G401.6 (cell line): ENCODE data around the gene STARD3.

Source experiments
- FAIRE-seq: peaks from 2 replicates; lab custom pipeline; 2012; peaks lifted over from hg19 to GRCh38; lab: Jason Lieb, UNC

The STARD3 gene

GRCh38 chr17:39604911-39605491 lies 31.9 kb upstream of the STARD3 start:
- no peak for FAIRE-seq

DNA sequence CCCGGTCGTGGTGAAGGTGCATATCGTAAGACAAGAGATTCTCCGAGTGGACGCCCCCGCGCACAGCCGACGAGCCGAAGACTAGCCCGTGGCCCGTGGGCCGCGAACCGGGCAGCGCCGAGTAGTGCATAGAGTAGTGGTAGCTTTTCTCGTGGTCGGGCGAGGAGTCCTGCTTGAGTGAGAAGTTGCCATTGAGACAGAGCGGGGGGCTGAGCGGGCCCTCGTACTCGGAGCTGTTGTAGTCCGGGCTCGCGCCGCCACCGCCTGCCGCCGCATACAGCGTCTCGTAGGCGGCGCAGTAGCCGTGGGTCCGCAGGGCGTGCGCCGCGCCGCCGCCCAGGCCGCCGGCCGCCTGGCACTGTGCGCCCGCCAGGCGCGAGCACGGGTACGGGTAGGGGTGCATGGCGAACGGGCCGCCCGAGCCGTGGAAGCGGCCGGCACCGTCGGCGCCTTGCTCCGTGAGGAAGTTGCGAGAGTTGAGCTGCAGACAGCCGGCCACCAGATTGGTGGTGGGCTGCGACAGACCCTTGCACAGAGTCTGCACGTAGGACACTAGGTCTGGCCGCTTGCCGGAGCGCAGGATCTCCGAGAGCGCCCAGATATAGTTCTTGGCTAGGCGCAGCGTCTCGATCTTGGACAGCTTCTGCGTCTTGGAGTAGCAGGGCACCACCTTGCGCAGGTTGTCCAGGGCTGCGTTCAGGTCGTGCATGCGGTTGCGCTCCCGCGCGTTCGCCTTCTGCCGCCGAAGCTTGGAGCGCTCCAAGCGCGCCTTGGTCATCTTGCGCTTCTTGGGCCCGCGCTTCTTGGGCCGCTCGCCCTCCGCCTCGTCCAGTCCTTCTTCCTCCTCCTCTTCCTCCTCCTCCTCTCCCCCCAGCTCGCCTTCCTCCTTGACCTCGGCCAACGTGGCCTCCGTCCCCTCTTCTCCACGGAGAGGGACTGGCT lies 31.2 kb upstream of the STARD3 start:
- no peak for FAIRE-seq

- no peak for FAIRE-seq
These were observed 30.4 kb upstream of the STARD3 start for GRCh38 chr17:39606434-39607056.

- FAIRE-seq, result no peak
These were observed 29.7 kb upstream of the STARD3 start for GRCh38 chr17:39607057-39607850.

- no peak for FAIRE-seq
These were observed 29.2 kb upstream of the STARD3 start, which contains the start of gene NEUROD2 for GRCh38 chr17:39607851-39608130. Gene NEUROD2, minus strand, starts transcription at chr17:39607920. Its CDS starts 1,321 bp downstream, at chr17:39606599.

DNA sequence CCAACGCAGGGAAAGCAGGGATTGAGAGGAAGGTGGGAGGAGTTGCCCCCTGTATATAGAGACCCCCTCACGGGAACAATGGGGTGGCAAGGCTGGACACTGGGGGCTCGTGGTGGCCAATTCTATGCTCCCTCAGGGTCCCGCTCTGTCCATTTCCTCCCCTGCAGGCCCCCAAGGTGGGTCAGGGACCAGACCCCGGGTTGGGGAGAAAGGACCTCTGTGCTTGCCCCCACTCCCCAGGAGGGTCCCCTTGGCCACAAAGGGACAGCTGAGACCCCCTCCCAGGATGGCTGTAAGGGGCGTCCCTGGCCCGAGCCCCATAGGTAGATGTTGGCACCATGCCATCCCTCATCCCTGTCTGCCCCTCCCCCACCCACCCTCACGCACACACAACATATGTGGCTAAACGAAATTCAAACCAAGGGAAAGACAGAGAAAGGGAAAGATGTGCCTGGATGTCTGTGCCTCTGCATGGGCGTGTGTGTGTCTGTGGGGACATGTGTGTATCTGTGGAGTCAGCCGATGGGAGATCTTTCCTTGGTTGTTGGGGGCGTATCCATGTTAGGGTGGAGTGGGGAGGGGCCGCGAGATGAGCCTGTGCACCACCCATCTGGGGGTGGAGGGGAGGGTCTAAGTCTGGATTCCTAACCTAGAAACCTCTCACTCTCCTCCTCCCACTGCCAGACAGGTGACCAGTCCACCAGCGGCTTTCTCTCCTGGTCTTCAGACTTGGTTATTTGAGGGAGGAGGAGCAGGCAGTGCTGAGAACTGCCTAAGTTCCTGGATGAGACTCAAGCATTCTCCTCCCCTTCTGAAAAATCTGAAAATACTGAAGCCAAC lies 28.6 kb upstream of the STARD3 start:
- no peak for FAIRE-seq

GRCh38 chr17:39609416-39610025 lies 27.4 kb upstream of the STARD3 start:
- no peak for FAIRE-seq

GRCh38 chr17:39611401-39612112 lies 25.4 kb upstream of the STARD3 start:
- FAIRE-seq, result no peak

- no peak for FAIRE-seq
These were observed 24.6 kb upstream of the STARD3 start for GRCh38 chr17:39612291-39612894.

GRCh38 chr17:39612935-39613464 lies 23.9 kb upstream of the STARD3 start:
- FAIRE-seq, result no peak

DNA sequence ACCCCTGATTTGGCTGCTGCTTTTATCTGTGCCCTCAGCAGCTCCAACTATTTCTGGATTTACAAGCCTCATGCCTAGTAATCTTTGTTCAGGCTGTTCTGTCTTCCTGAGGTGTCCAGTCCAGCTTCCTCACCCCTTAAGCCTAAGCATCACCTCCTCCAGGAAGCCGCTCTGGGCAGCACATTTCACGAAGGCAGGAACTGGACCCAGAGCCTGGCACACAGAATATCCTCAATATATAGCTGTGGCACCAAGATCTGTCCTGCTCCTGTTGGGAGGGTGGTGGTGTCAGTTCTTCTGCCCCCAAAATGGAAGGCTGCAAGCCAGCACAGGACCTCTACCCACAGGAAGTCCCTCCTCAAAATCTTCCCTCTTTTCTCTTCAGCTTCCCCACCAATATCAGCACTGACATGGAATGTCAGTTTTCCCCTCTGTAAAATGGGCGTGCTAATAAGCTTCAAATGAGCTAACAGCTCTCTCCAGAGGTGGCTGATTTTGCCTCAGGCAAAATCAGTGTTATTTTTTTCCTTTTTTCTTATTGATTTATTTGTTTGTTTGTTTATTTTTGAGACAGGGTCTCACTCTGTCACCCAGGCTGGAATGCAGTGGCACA lies 22.3 kb upstream of the STARD3 start:
- FAIRE-seq, result no peak

GRCh38 chr17:39615434-39615833 lies 21.5 kb upstream of the STARD3 start:
- no peak for FAIRE-seq

DNA sequence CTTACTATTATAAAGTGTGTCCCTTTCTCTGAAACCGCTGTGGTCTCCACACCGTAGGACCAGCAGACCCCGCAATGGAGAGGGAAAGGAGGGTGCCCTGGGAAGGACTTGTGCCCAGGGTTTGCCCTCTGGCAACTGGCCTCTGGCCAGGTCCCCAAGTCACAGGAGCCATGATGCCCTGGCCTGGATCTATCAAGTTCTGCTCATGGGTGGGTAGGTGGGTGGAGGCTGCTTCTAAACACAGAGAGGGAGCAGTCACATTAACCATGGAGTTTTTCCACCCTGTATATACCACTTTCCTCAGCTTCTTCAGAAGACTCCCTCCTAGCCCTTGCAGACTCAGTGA lies 19.9 kb upstream of the STARD3 start:
- no peak for FAIRE-seq

DNA sequence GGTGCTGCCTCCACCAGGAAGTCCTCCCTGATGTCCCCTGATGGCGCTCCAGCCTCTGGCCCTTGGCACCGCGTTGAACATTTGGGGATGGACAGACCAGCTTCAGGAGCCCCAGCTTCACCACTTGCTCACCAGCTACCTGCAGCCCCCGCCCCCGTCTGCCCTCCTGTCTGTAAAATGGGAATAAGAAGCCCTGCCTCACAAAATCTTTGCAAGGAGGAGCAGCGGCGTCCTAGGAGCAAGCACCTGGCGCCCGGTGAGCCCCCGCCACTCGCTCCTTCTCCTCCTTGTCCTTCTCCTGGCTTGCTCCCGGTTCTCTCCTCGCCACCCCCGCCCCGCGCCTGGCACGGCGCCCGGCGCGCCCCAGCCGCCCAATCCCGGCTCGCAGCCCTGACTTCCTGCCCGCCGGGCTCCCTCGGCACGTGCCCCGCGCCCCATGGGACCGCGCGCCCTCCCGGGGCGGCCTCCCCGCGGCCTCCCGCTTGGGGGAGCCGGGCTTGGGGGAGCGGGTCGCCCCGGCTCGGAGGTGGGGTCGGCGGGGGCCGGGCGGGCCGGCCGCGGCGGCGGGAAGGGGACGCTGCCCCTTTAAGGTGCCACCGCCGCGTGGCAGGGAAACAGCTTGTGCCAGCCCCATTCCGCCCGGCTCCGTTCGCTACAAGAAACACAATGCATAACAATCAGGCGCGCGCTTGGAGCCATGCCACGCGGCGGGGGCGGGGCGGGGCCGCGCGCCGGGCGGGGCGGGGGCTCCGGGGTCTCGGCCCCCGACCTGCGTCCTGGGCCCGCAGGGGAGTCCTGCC lies 19.3 kb upstream of the STARD3 start:
- no peak for FAIRE-seq

DNA sequence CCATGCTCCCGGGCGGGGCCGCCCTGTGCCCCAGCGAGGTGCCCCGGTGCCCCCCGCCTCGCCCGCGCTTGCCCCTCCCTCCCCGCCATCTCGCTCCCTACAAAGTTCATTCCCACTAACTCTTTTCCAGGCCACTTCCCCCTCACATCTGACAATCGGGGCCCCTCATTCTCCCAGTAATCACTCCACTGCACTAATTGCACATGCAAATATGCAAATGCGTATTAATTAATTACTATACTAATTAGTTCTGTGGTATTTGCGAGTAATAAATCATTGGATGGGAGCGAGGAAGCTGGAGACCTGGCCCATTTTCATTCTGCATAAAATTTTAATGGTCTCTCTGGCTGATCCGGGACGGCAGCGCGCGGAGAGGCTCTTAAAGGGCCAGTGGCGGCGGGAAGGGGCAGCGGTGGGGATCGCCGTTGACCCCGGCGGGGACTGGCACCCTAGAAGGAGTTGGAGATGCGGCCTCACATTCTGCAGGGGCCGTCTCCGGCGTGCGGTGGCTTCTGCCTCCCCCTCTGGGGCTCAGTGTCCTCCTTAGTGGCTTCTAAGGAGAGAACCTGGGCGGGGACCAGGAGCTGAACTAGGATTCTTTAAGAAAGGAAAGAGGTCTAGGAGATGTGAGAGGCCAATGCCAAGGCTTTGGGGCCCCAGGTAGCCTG lies 18.6 kb upstream of the STARD3 start:
- no peak for FAIRE-seq

DNA sequence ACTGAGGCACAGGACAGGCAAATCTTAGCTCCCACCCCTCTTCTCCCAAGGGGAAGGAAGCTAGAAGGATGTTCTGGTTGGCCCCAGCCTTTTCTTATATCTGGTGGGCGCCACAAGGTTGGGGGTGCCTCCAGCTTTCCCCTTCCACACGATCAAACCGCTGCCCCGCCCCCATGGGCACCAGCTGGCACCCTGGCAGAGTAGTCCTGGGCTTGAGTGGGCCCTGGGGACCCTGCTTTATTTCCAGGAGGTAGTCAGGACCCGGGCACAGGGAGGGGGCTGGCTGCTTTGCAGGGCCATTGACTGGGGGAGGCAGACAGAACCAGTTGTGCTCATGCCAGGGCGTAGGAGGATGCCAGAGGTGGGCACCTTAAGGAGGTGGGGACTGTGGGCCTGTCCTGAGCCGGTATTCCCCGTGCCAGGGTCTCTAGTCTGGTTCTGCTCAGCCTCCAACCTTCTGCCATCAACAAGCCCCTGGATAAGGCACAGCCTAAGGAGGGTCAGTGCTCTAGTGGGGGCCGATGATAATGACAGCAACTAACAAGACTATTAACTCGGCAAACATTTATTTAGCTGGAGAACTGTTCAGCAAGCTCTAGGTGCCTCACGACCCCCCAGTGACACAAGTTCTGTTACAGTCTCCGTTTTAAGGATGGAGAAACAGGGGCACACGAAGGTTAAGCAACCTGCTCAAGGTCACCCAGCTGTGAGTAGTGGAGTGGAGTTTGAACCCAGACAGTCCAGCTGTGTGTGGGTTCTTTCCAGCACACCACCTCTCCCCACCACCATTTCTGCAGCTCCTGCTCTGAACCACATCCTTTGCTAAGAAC lies 17.8 kb upstream of the STARD3 start:
- FAIRE-seq, result no peak

DNA sequence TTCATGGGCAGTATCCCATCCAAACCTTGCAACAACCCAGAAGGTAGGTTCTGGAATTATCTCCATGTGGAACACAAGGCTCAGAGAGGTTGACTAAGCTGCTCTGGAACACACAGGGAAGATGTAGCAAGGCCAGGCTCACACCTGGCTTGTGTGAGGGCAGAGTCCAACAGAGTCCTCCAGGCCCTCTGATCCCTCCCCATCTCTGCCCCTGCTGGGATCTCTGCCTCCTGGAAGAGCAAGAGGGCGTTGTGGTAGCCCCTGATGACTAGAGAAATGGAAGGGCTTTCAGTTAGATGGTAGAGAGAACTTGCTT lies 17.2 kb upstream of the STARD3 start:
- FAIRE-seq, result no peak
